Measurements from ENCODE around the gene TRIM62.

DNA sequence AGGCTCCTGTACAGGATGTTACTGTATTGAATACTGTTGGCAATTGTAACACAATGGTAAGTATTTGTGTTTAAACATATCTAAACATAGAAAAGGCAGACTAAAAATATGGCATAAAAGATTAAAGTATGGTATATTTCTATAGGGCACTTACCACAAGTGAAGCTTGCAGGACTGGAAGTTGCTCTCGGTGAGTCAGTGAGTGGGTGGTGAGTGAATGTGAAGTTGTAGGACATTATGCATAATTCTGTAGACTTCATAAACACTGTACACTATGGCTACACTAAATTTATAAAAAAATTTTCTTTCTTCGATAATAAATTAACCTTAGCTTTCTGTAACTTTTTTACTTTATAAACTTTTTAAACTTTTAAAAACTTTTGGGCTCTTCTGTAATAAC lies 13.7 kb upstream of the TRIM62 start:
- TF ChIP-seq, protein P1, sequence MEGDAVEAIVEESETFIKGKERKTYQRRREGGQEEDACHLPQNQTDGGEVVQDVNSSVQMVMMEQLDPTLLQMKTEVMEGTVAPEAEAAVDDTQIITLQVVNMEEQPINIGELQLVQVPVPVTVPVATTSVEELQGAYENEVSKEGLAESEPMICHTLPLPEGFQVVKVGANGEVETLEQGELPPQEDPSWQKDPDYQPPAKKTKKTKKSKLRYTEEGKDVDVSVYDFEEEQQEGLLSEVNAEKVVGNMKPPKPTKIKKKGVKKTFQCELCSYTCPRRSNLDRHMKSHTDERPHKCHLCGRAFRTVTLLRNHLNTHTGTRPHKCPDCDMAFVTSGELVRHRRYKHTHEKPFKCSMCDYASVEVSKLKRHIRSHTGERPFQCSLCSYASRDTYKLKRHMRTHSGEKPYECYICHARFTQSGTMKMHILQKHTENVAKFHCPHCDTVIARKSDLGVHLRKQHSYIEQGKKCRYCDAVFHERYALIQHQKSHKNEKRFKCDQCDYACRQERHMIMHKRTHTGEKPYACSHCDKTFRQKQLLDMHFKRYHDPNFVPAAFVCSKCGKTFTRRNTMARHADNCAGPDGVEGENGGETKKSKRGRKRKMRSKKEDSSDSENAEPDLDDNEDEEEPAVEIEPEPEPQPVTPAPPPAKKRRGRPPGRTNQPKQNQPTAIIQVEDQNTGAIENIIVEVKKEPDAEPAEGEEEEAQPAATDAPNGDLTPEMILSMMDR (IDR thresholded peaks at IDR 0.05): no peak
- TF ChIP-seq POLR2A (IDR thresholded peaks at IDR 0.05): no peak
